Activated T-cell treated with anti-CD3 and anti-CD28 coated beads, Interleukin-2, amount 50 U/mL, for 48 hours (primary cell): ENCODE results near the gene RTL9.
"Not testable (repeated sequence)": the region's sequence is repeated elsewhere in the genome, so short reads cannot be mapped to it uniquely, and the experiment has no call there.

Experiments used
- DNase-seq, 2 experiments: peaks; one replicate each; pipeline ENCODE4 v3.0.0-alpha.2; 2020

The RTL9 gene

DNA sequence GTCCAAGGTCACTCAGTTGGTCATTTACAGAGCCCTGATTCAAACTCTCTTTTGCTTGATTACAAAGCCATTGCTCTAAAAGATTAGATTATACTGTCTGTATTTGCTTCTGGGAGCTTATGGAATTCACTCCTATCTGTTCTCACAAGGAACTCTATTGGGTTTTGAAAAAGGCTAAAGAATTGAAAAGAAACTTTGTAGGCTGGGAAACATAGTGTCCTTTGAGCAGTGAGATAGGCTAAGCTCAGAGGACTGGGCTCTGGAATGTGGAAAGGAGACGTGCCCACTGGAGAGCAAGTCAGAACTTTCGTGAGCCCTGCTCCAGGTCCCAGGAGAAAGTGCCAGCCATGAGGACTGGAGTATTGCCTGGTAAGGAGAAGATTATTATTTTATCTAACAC is at the start of gene RTL9:
TSS of gene RTL9 (plus strand) at position 301 of the 400 bp plus-strand sequence. CDS start 91,770 bp downstream, outside the sequence.
- DNase-seq, result no peak

DNA sequence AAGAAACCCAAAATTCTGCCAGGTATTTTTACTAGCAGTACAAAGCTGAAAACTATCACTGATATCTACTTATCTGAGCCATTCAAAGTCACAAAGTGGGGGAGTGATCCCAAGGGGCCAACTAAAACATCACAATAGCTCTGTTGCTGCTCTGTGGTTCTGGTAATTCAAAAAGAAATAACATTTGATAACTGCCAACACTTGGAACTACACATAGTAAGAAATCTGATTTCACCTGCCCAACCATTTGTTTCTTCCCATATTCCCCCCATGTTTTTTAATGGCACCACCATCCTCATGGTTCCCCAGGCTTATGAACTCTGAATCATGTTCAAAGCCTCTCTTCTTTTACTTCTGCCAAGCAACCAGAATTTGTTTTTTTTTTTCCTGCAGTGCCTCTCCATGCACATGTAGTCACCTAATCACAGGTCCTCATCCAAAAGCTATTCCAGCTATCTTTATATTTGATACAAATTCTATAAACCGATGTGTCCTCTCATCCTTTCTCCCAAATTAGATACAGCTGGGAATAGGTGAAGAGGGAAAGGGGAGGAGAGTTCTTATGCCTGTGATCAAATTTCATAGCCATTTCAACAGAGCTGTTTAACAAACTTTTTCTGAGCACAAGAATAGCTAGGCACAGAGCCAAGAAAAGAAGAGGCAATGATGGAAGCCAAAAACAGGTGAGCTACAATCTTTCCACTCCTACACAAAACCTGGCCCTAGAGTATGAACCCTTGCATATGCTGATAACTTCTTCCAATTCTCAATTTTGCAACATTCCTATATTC is 48.5 kb upstream of the RTL9 start:
- DNase-seq, result no peak

DNA sequence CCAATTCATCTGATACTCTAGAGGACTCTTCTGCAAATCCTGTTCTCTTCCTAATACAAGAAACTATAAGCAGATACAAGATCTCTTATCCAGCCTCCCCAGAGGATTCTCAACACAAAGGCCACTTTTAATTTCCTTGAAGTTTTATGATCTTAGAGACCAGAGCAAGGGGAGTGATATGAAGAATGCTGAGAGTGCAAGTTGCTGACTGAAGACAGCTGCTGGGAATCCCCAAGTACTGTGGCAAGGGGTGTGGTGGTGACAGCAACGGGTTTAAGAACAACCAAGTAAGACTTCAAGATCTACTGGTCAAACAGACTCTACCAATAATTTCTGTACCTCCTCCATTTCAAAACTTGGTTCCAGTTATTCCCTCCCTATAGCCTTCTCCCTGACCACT is 47.8 kb upstream of the RTL9 start:
- DNase-seq, result peak; percentile 23 to 26

DNA sequence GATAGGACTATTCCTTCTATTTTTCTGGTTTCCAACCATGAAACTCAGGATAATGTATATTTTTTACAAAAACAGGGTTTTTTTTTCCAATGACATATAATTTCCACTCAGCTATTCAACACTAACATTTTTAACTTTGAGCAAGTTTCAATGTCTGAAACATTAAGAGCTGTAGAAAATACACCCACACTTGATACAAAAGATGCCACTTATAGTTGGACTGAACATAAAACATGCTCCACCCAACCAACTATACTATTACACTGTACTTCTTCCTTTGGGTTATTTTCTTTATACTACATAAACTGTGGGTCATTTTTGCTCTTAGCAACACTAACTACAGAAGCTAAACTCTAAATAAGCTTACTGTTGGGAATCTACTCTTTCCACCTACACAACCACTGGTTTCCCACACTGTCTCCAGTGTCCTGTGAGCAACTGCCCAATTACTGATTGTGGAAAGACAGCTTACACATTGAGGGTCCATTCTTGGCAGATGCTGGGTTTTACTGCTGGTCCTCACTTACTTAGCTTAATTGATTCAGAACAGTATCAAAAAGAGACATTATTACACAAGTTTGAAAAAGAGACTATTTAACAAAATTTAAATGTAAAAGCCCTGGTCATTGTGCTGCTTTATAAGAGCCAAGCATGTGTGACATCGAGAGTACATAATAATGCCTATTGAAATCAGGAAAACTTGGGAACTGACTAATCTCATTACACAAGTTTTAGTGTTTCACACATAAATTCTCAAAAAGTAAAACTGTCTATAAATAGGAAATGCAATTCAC is 47.0 kb upstream of the RTL9 start:
- no peak for DNase-seq

DNA sequence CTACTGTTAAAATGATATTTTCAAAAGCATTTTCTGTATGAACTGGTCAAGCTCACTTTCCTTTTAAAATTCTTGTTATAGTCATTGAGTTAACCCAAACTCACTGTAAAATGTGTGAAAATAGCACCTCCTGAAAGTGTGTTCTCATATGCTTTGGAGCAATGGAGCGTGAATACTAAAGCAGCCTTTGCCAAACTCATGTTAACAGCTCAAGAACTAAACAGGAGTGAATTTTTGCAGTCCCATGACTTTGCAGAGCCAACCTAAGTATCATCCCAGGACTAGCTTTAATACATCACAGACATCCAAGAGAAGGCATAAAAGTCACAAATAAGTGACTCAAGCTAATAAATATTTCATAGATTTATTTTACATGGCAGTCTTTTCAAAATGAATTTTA is 43.1 kb upstream of the RTL9 start:
- DNase-seq, result no peak

DNA sequence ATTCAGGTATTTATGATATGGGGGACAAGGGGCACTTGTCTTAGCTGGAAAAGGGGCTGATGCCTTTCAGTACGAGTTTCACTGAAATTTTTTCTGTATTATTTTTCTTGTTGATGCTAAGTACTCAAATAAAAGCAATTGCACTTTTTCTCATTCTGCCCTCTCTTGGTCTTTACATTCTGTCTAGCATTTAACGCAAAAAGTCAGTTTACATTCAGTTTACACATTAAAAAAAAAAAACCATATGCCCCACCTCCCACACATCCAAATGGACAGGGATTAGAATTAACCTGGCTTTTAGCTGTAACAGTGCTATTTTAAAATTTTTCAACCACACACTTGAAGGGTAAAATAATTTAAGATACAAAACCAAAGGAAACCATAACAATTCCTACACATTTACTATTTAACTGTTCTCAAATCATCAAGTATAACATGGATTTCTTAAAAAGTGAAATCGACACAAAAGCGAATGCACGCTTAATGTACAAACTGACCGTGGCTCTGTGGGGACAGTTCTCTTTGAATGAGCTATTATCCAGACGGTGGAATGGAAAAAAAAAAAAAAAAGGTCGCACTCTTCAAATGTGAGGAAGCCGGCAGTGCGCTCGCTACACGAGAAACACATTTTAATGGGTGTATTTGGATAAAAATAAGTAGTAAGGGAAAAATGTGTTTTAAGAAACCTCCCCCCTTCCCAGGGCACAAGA is 42.1 kb upstream of the RTL9 start:
- DNase-seq, result no peak

DNA sequence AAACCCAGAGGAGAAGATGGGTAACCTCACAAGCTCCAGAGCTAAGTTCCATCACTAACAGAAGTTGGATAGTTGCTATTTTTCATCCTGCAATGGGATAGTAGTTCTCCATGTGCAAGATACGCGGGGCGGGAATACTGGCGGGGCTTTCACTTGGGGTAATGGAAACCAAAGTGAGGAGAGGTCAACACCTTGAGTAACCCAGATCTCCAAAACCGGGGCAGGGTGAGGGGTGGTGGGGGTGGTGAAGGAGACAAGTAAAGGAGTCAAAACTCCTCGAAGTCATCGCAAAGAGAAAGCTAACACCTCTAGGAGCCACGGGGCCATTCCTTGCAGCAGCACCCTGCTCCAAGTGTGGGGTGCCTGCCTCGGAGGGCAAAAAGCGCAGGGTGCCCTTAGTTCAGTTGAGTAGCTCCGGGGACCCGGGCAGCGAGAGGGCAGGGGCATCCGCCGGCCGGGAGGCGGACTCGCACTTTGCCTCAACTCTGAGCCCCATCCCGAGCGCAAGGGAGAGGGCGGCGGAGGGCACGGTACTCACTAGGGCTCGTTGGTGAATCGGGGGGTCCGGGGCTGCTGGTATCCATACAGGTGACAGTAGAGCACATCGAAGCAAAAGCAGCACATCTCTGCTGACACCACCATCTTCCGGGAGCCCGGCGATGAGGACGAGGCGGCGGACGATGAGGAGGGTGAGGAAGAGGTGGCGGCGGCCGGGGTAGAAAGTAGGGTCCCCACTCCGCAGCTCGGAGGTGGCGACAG is 41.4 kb upstream of the RTL9 start:
- DNase-seq, result peak; percentile 55 to 56

DNA sequence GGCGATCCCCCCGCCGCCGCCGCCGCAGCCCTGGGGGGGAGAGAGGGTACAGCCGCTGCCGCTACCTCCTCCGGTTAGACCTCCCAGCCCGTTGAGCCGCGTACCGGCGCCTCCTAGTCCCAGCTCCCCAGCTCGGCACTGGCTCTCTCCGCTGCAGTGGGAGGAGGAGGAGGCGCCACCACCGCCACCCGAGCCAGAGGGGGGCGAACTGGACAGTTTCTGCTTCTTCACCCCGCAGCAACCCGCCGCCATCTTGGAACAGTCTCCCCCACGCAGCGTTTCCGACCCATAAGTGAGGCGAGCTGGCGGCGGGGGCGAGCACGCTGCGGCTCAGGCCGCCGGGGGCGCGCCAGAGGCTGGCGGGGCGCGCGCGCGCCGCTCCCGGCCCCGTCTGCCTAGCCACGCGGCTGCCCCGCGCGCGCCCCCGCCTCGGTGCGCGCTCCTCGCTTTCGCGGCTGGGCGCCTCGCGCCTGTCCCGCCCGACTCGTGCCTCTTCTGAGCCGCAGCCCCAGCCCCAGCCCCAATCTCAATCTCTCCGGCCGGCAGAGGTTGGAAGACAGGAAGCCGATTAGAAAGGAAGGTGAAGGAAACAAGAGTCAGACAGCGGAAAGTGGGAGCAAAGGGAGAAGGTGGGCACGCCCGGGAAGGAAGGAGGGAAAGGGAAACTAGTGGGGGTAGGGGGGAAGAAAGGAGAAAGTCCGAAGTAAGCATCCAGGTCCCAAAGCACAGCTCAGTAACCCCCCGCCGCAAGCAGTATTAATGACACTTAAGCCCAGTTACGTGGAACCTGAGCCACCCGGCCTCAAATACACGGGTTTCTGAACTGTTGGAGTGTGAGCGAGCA is 40.6 kb upstream of the RTL9 start, which contains the start of gene AMMECR1:
TSS of gene AMMECR1 (minus strand) at position 266 of the 844 bp plus-strand sequence. CDS start at position 252, 14 bp downstream.
- DNase-seq, result peak; percentile 77 to 83

DNA sequence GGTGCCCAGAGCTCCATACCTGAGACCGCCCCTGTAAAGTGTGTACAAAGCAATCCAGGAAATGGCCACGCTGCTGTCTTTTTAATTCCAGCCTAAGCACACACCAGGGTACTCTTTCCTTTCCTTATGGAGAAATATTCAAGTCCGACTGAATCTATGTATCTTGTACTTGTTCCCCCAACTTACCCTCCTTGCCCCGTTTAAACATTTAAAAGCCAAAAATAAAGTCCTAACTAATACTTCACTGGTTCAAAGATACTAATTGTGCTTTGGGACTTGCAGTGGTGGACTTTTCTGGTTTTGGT is 40.0 kb upstream of the RTL9 start:
- DNase-seq, result no peak

DNA sequence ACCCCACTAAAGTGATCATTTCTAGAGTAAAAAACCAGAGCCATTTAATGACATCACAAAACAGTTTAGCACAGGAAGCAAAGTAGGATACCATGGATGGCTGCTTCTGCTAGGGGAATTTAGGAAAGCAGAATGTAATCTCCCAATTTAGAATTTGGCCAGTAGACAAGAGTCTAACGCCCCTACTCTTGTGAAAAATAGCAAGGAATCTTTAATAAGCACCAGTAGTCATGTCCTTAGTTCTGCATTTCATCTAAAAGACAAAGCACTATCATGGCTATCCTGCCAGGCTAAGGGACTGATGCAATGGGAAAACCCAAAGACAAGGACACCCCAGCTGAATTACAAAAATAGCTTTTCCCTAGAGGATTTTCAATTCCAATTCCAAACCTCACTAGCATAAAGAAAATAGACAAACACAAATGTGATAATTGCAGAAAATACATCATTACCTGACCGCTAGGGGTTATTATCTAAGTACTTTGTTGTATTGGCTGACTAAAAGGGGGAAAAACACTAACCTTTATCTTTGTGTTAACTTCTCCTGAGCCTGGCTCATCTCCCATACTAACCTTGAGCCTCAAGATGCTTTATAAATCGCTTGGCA is 38.2 kb upstream of the RTL9 start:
- DNase-seq, result no peak

DNA sequence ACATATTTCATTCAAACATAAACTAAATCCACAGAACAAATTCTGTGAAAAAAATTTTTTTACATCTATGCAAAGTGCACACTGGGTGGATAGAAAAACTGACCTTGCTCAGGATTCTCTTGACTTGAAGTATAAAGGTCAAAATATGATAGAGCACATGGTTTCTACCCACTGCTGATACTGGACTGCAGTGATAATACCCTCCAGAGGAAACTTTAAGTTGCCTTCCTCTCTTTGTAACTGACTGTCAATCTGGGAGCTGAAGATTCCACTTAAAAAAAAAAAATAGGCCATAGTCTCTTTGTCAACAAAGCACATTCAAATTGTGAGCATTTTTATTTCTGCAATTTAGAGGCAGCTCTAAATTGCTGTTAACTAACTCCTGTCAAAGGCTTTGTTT is 37.6 kb upstream of the RTL9 start:
- DNase-seq, result no peak

DNA sequence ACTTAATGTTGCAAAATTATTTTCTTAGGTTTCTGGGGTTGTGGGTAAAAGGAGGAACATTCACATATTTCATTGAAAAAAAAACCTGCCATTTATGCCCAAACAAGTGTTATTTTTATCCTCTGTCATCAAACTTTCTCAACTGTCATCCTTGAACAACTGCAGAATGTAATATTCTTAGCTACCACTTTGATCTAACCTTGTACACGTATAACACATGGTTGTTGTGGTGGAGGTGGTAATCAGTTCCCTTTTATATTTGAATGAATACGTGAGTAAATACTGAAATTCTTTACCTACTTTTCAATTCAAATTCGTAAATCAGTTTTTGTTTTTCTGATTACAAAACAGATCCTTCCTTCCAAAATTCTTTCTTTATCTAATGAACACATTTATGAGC is 37.0 kb upstream of the RTL9 start:
- no peak for DNase-seq

DNA sequence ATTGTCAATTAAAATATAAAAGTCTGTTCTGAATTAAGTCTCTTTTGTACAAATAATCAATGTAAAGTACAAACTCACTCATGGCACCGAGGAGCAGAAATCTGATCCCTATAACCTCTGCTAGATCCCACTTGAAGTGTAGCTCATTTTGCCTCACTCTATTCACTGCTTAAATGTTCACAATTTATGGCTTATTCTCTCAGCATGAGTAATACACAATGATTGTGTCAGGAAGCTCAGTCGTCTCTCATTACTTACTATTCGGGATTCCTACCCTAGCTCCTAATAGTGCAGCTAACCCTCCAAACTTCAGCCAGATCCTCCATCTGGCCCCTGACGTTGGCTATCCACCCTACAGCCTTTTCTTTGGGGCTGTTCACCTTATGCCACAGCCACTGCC is 36.0 kb upstream of the RTL9 start:
- DNase-seq, result no peak

DNA sequence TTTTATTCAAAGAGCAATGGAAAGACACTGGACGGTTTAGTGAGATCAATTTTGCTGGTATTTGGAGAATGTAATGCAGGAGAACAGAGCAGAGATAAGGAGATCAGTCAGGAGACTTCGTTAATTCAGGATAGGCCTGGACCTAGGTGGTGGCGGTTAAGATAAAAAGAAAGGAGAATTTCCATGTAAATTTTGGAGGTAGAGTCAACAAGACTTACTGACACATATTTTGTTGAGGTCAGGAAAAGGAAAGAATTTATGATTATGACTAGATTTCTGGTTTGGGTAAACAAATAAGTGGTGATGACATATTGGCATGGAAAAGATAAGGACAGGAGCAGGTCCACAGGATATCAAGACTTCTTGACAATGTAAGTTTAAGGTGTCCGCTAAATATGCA is 31.9 kb upstream of the RTL9 start:
- no peak for DNase-seq

DNA sequence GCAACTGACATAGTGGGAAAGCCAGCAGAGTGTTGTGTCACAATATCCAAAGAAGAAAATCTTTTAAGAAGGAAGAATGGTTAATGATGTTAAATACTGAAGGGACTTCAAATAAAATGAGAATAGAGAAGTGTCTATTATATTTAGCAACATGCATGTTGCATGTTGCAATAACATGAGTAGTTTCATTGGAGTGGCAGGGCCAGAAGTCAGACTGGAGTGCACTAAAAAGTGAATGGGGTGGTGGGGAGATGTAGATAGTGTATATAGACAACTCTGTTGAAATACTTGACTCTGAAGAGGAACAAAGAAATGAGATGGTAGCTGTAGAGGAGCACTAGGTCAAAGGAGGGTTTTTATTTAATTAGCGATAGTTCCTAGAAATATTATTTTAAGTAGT is 31.3 kb upstream of the RTL9 start:
- no peak for DNase-seq

DNA sequence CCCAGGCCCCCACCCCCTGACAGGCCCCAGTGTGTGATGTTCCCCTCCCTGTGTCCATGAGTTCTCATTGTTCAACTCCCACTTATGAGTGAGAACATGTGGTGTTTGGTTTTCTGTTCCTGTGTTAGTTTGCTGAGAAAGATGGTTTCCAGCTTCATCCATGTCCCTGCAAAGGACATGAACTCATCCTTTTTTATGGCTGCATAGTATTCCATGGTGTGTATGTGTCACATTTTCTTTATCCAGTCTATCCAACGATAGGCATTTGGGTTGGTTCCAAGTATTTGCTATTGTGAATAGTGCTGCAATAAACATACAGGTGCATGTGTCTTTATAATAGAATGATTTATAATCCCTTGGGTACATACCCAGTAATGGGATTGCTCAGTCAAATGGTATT is 30.0 kb upstream of the RTL9 start:
- DNase-seq, result not testable (repeated sequence)

DNA sequence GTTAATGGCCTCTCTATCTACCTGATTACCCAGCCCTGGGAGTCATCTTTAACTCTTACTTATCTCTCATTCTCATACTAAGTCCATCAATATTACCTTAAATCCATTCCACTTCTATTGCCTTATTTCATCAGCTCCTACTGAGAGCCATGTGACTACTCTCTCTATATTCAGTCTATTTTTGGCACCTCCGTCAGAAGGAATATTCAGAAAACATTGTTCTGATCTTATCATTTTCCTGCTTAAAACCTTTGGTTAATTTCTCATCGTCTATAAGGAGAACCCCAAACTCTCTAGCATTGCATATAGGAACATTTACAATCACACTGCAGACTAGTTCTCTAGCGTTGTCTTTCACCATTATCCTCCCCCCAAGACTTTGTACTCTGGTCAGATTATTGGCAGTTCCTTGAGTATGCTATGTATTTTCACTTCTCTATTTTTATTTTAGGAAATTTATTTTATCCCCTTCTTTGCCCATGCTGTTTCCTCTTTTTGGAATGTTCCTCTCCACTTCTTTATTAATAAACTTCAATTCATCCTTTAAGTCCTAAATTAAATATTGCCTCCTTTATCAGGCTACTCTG is 27.1 kb upstream of the RTL9 start:
- no peak for DNase-seq

DNA sequence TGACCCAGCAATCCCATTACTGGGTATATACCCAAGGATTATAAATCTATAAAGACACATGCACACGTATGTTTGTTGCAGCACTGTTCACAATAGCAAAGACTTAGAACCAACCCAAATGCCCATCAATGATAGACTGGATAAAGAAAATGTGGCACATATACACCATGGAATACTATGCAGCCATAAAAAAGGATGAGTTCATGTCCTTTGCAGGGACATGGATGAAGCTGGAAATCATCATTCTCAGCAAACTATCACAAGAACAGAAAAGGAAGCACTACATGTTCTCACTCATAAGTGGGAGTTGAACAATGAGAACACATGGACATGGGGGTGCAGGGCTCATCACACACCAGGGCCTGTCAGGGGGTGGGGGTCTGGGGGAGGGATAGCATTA is 25.2 kb upstream of the RTL9 start:
- not testable (repeated sequence) for DNase-seq

DNA sequence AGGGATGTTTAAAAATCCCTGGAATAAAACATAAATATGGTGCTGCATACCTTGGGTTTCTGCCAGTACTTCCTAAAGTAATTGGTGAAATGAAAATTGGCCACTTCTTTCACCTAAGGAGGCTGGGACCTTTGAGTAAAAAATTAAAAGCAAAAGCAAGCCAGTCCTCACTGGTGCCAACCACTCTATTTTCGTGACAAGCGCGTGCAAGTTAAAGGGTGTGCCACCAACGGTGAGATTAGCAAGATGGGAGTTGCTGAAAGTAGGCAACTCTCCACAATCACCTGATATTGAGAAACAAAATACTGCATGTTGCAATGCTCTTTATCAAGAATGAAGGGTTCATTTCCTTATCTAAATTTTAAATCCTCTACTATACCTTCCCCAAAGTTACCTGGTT is 19.7 kb upstream of the RTL9 start:
- DNase-seq, result no peak

DNA sequence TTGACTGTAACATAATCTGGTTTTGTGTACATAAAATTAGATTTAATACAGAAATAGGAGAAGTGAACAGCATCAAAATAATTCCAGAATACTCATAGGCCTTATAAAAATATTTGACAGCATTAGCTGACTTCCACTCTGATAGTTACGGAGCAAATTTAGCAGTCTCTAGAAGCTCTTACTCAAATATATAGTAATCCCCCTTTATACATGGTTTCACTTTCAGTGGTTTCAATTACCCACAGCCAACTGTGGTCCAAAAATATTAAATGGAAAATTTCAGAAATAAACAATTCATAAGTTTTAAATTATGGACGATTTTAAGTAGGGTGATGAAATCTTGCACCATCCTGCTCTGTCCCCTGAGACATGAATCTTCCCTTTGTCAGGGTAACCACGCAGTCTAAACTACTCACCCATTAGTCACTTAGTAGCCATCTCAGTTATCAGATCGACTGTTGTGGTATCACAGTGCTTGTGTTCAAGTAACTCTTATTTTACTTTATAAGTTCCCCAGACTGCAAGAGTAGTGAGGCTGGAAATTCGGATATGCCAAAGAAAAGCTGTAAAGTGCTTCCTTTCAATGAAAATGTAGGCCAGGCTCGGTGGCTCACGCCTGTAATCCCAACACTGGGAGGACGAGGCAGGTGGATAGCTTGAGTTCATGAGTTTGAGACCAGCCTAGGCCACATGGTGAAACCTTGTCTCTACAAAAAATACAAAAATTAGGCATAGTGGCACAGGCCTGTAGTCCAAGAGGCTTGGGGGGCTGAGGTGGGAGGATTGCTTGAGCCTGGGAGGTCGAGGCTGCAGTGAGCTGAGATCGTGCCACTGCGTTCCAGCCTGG is 17.2 kb upstream of the RTL9 start:
- peak in 1 of 2 experiments; percentile 16 for DNase-seq
